ENCODE measurements around the gene ZNF3.

ZNF3 gene

GRCh38 chr7:100107890-100108289, 26.4 kb upstream of the ZNF3 start:
- no peak for TF ChIP-seq CTCF (IDR thresholded peaks at IDR 0.05; ENCODE audit: insufficient read depth, low read depth, low read length, missing control alignments)
- DNase-seq (ENCODE audit: low read depth) = no peak
- H3K4me3 ChIP-seq (ENCODE audit: low read length) = no peak overlapping the region

- H3K4me3 ChIP-seq (ENCODE audit: low read length) = no peak overlapping the region
- DNase-seq (ENCODE audit: low read depth) = no peak
- TF ChIP-seq CTCF (IDR thresholded peaks at IDR 0.05; ENCODE audit: insufficient read depth, low read depth, low read length, missing control alignments) = no peak
These were observed 25.7 kb upstream of the ZNF3 start for GRCh38 chr7:100107125-100107737.

- no peak for DNase-seq (ENCODE audit: low read depth)
- TF ChIP-seq CTCF (IDR thresholded peaks at IDR 0.05; ENCODE audit: insufficient read depth, low read depth, low read length, missing control alignments) = no peak
- no peak overlapping the region for H3K4me3 ChIP-seq (ENCODE audit: low read length)
These were observed 25.1 kb upstream of the ZNF3 start for GRCh38 chr7:100106633-100107032.

GRCh38 chr7:100105534-100105933, 24.0 kb upstream of the ZNF3 start:
- DNase-seq (ENCODE audit: low read depth) = no peak
- no peak for TF ChIP-seq CTCF (IDR thresholded peaks at IDR 0.05; ENCODE audit: insufficient read depth, low read depth, low read length, missing control alignments)
- no peak overlapping the region for H3K4me3 ChIP-seq (ENCODE audit: low read length)

- DNase-seq (ENCODE audit: low read depth) = no peak
- H3K4me3 ChIP-seq (ENCODE audit: low read length) = no peak overlapping the region
- no peak for TF ChIP-seq CTCF (IDR thresholded peaks at IDR 0.05; ENCODE audit: insufficient read depth, low read depth, low read length, missing control alignments)
These were observed 21.7 kb upstream of the ZNF3 start for GRCh38 chr7:100102950-100103840.

- no peak for TF ChIP-seq CTCF (IDR thresholded peaks at IDR 0.05; ENCODE audit: insufficient read depth, low read depth, low read length, missing control alignments)
- peak; percentile 100 for DNase-seq (ENCODE audit: low read depth)
- H3K4me3 ChIP-seq (ENCODE audit: low read length) = peak within 1 kb of the TSS; percentile 90
These were observed 19.7 kb upstream of the ZNF3 start, which contains the start of the genes AP4M1 and MCM7 for GRCh38 chr7:100101016-100101862. AP4M1 (plus strand) TSS chr7:100101643; CDS start chr7:100101715, 72 bp downstream. MCM7 (minus strand) TSS chr7:100101397; CDS start chr7:100101294, 103 bp downstream.
